Right cardiac atrium (tissue), 5 donors: Measurements from ENCODE around the gene MAP1LC3A. TPM values are rescaled to one million over a fixed set of nuclear protein-coding genes. Genes with fewer than 3 reads are reported as not detected.

Experiments
- ATAC-seq, 2 donors: fragments of 200-7000 bp; cut with Tn5 transposase; one replicate each; pipeline versions ENCODE4 v1.8.0 to v1.9.1; 2020; ENCODE audit warnings: moderate library complexity in 2 of 2, mild to moderate bottlenecking in 1 of 2
- DNase-seq, 3 donors: peaks; one replicate each; pipeline ENCODE4 v3.0.0-alpha.2; 2020
- H3K27ac ChIP-seq: one replicate; pipeline ENCODE4 v1.5.1; 2013; ENCODE audit warnings: mild to moderate bottlenecking, low read length, control low read depth, moderate library complexity
- H3K27me3 ChIP-seq: one replicate; pipeline ENCODE4 v1.6.1; 2013; ENCODE audit not compliant: control insufficient read depth, insufficient read depth
- H3K4me1 ChIP-seq: one replicate; pipeline ENCODE4 v1.6.1; 2013; ENCODE audit warnings: low read length; ENCODE audit not compliant: control insufficient read depth, insufficient read depth
- H3K4me3 ChIP-seq: one replicate; pipeline ENCODE4 v1.5.1; 2013; ENCODE audit warnings: low read length, control low read depth
- H3K9me3 ChIP-seq: one replicate; pipeline ENCODE4 v1.6.1; 2013; ENCODE audit warnings: low read length; ENCODE audit not compliant: control insufficient read depth
- WGBS: extraction: QIAGEN DNeasy Blood & Tissue Kit; methylation state at CpG from one replicate; pipeline ENCODE4 v1.1.7; 2013; 5-methylcytosine and 5-hydroxymethylcytosine counted together
- intact Hi-C, 4 donors: fragments of 100-400 bp; cut with DNase I; formaldehyde crosslinking; loops; one replicate each; pipeline versions ENCODE4 v1.11.0 to v1.14.0; 2022 to 2023
- polyA plus RNA-seq: library from polyadenylated mRNA; stranded (reverse); fragments of 200-250 nt; gene quantifications from one replicate; pipeline ENCODE4 v1.2.3, GENCODE V29; 2013
- total RNA-seq, 4 donors: library from RNA; stranded (reverse); fragmentation: NEBNext Ultra II Directional; extraction: Animal tissue kit (Norgen Biotek cat#: 25700); gene quantifications; one replicate each; pipeline ENCODE4 v1.2.1, GENCODE V29; 2021
- donor health status: healthy with polysubstance abuse.
- donor health status: DM: no; HTN: yes; CAD: no.
- donor health status: DM: no; HTN: no; CAD: no.
- donor health status: DM: no; HTN: yes; CAD: no; lungs with severe emphysema.
- donor health status: DM: yes; HTN: yes; CAD: no.

Gene MAP1LC3A
- total and polyA plus RNA-seq, 5 donors, result 61.8 to 116 (median 79.9) TPM

- Histone ChIP-seq H3K4me1 (no peaks in the 10 kb centered on the region), H3K27ac (no peak overlapping the region), H3K9me3 (no peaks in the 10 kb centered on the region), H3K27me3 (no peaks in the 10 kb centered on the region), H3K4me3 (no peak overlapping the region)
- intact Hi-C loops, result loop anchor here in 1 of 4 donors (10.0 kb wide), 1 partner anchor 120 kb away; the partner anchor contains the start of gene TP53INP2
- WGBS, result 96% methylated on average over 5 of the region's 5 CpGs
- ATAC-seq (no peak), DNase-seq (no peak)
Observed at GRCh38 chr20:34585019-34585418, 26.5 kb downstream of the MAP1LC3A start.

GRCh38 chr20:34586488-34587163 lies 28.1 kb downstream of the MAP1LC3A start:
- Histone ChIP-seq H3K4me3 (no peak overlapping the region), H3K27me3 (no peaks in the 10 kb centered on the region), H3K27ac (no peak overlapping the region), H3K9me3 (no peaks in the 10 kb centered on the region), H3K4me1 (no peaks in the 10 kb centered on the region)
- DNase-seq (no peak), ATAC-seq (no peak)
- WGBS, result 91% methylated on average over 9 of the region's 9 CpGs
- intact Hi-C loops, result loop anchor here in 1 of 4 donors (10.0 kb wide), 1 partner anchor 118 kb away; the partner anchor contains the start of gene TP53INP2

- H3K4me3 ChIP-seq, result no peak overlapping the region
- H3K27ac ChIP-seq, result no peak overlapping the region
- H3K4me1 ChIP-seq, result no peaks in the 10 kb centered on the region
- 90% methylated on average over 9 of the region's 9 CpGs for WGBS
- intact Hi-C loops, result no loop called here
- H3K27me3 ChIP-seq, result no peaks in the 10 kb centered on the region
- ATAC-seq, result no peak
- H3K9me3 ChIP-seq, result no peaks in the 10 kb centered on the region
- DNase-seq, result no peak
Observed at GRCh38 chr20:34595377-34596184, 37.1 kb downstream of the MAP1LC3A start.

DNA sequence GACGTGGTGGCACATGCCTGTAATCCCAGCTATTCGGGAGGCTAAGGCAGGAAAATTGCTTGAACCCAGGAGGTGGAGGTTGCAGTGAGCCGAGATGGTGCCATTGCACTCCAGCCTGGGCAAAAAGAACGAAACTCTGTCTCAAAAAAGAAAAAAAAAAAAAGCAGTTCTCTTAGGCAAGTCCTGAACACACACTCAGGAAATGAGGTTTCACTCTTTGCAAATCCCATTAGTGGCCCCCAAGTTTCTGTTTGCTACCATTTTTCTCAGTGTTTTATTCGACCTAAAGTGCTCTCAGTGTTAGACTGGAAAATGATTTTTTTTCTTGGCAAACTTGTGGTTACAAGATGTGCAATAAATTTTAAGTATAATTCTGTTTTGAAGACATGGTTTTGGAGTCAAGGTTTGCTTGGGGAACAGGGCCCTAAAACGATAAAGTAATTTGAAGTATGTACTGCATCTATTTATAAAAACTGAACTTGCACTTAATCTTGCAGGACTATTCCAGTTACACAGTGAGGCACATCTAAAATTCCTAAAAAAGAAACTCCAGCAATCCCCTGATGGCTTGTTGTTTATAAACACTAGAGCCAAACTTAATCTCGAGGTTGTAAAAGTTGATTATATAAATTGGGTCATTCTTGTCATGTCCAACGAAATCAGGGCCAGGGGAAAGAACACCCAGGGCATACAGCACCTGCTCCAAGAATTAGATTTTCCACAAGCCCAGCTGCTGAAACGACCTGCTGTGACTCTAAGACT lies 42.6 kb downstream of the MAP1LC3A start:
- H3K4me3 ChIP-seq, result no peak overlapping the region
- DNase-seq (no peak), ATAC-seq (peak in 1 of 2 donors; percentile 51)
- 53% methylated on average over 9 of the region's 9 CpGs for whole genome bisulfite sequencing
- H3K4me1 ChIP-seq, result no peaks in the 10 kb centered on the region
- H3K27ac ChIP-seq, result no peak overlapping the region
- intact Hi-C loops, result no loop called here
- H3K9me3 ChIP-seq, result no peaks in the 10 kb centered on the region
- no peaks in the 10 kb centered on the region for H3K27me3 ChIP-seq

- no peaks in the 10 kb centered on the region for H3K9me3 ChIP-seq
- H3K27ac ChIP-seq, result no peak overlapping the region
- H3K4me3 ChIP-seq, result no peak overlapping the region
- H3K4me1 ChIP-seq, result no peaks in the 10 kb centered on the region
- DNase-seq, result no peak
- H3K27me3 ChIP-seq, result no peaks in the 10 kb centered on the region
- intact Hi-C loops, result no loop called here
- ATAC-seq, result peak; percentile 66 to 77
- 55% methylated on average over 8 of the region's 8 CpGs for WGBS
Observed at GRCh38 chr20:34604980-34605788, 46.7 kb downstream of the MAP1LC3A start.

- no peaks in the 10 kb centered on the region for H3K9me3 ChIP-seq
- intact Hi-C loops, result no loop called here
- ATAC-seq (no peak), DNase-seq (no peak)
- WGBS, result 98% methylated on average over 7 of the region's 7 CpGs
- no peak overlapping the region for H3K27ac ChIP-seq
- H3K4me3 ChIP-seq, result no peak overlapping the region
- H3K27me3 ChIP-seq, result no peaks in the 10 kb centered on the region
- no peaks in the 10 kb centered on the region for H3K4me1 ChIP-seq
Observed at GRCh38 chr20:34607066-34607465, 48.5 kb downstream of the MAP1LC3A start.

Other genes with a start within 250 kb of the MAP1LC3A start
- 10 to 100 TPM; 46.1 to 54.9 (median 49.1) TPM for gene ITCH, start 195.4 kb upstream of the MAP1LC3A start, total RNA-seq
- 9.7 TPM for gene ITCH, start 195.4 kb upstream of the MAP1LC3A start, polyA plus RNA-seq
- gene DYNLRB1, start 42.3 kb upstream of the MAP1LC3A start, total RNA-seq, result 100 to 1,000 TPM; 134 to 163 (median 151) TPM
- 289 TPM for gene DYNLRB1, start 42.3 kb upstream of the MAP1LC3A start, polyA plus RNA-seq
- 10 to 100 TPM; 11.6 to 14.4 (median 13.6) TPM for gene PIGU, start 118.4 kb downstream of the MAP1LC3A start, total RNA-seq
- gene PIGU, start 118.4 kb downstream of the MAP1LC3A start, polyA plus RNA-seq, result 18.9 TPM
- gene TP53INP2, start 145.6 kb downstream of the MAP1LC3A start, total RNA-seq, result 100 to 1,000 TPM in 2 of 4 donors, 10 to 100 TPM in 2; 72.7 to 133 (median 113) TPM
- 72.0 TPM for gene TP53INP2, start 145.6 kb downstream of the MAP1LC3A start, polyA plus RNA-seq